A549 (cell line): ENCODE data around the gene TSPAN18. TPM values are rescaled to one million over a fixed set of nuclear protein-coding genes. Genes with fewer than 3 reads are reported as not detected.

Experiments used
- ATAC-seq, 2 experiments: fragments of 200-7000 bp in 1 of 2; fragments of >200 bp in 1 of 2; cut with Nextera tagmentation in 1 of 2; cut with Tn5 transposase in 1 of 2; 3 replicates each; pipeline versions ENCODE4 v1.8.0 to v1.9.1; 2018 to 2020; ENCODE audit warnings: mild to moderate bottlenecking in 1 of 2, moderate library complexity in 1 of 2
- CTCF ChIA-PET: fragments of 300-600 bp; sonication (Branson Sonifier 250); formaldehyde crosslinking; extraction: SDS; loops from one replicate; lab custom pipeline; 2021; ENCODE audit warnings: antibody characterized with exemption, inconsistent platforms; lab: Yijun Ruan, JAX
- POLR2A ChIA-PET: fragments of 350-600 bp; formaldehyde crosslinking; extraction: SDS; loops from one replicate; lab custom pipeline; 2021; ENCODE audit warnings: antibody characterized with exemption, inconsistent platforms; lab: Yijun Ruan, JAX
- DNase-seq, 2 experiments: peaks; one replicate each; pipeline versions ENCODE4 v3.0.0 to v3.0.0-alpha.2; 2011 to 2016; ENCODE audit warnings: low read depth in 1 of 2, low spot score in 1 of 2
- FAIRE-seq: peaks from 2 replicates; lab custom pipeline; 2011; peaks lifted over from hg19 to GRCh38; lab: Jason Lieb, UNC
- H3K27ac ChIP-seq, 2 experiments: fragments of >200 bp; sonication (Bioruptor Twin); formaldehyde crosslinking; 3 replicates each; pipeline ENCODE4 v1.5.1; 2016 to 2017
- H3K4me1 ChIP-seq: fragments of >200 bp; sonication (Bioruptor Twin); formaldehyde crosslinking; 3 replicates; pipeline ENCODE4 v1.6.1; 2016
- H3K4me2 ChIP-seq: fragments of >200 bp; sonication (Bioruptor Twin); formaldehyde crosslinking; 3 replicates; pipeline ENCODE4 v1.6.1; 2016
- H3K4me3 ChIP-seq: fragments of >200 bp; sonication (Bioruptor Twin); formaldehyde crosslinking; 3 replicates; pipeline ENCODE4 v1.5.1; 2016
- H3K9me3 ChIP-seq: fragments of >200 bp; sonication (Bioruptor Twin); formaldehyde crosslinking; 3 replicates; pipeline ENCODE4 v1.6.1; 2016
- BCL3 ChIP-seq: fragments of >200 bp; sonication (Bioruptor Twin); formaldehyde crosslinking; IDR thresholded peaks from 3 replicates; pipeline ENCODE4 v1.6.1; 2016
- CBX2 ChIP-seq: fragments of 200-600 bp; sonication (generic); IDR thresholded peaks from 2 replicates; pipeline ENCODE4 v1.6.1; 2016; ENCODE audit warnings: low read depth, mild to moderate bottlenecking, borderline replicate concordance
- CHD2 ChIP-seq: fragments of 150-350 bp; IDR thresholded peaks from 2 replicates; pipeline ENCODE4 v1.6.1; 2014; ENCODE audit warnings: low read length; ENCODE audit not compliant: partially characterized antibody
- CHD4 ChIP-seq: fragments of 200-600 bp; sonication (generic); IDR thresholded peaks from 2 replicates; pipeline ENCODE4 v1.6.1; 2016; ENCODE audit warnings: antibody characterized with exemption, mild to moderate bottlenecking, borderline replicate concordance
- E2F6 ChIP-seq: IDR thresholded peaks from 2 replicates; pipeline ENCODE4 v1.6.1; 2012; ENCODE audit warnings: low read depth, borderline replicate concordance
- EHMT2 ChIP-seq: fragments of 200-600 bp; sonication (generic); IDR thresholded peaks from 2 replicates; pipeline ENCODE4 v1.6.1; 2016; ENCODE audit warnings: antibody characterized with exemption, low read depth, mild to moderate bottlenecking, moderate library complexity
- ESRRA ChIP-seq: fragments of 150-350 bp; IDR thresholded peaks from 2 replicates; pipeline ENCODE4 v1.6.1; 2014; ENCODE audit warnings: mild to moderate bottlenecking, low read length, borderline replicate concordance
- GATA3 ChIP-seq: IDR thresholded peaks from 2 replicates; pipeline ENCODE4 v1.6.1; 2012; ENCODE audit warnings: borderline replicate concordance
- HDAC2 ChIP-seq: fragments of 200-600 bp; sonication (generic); IDR thresholded peaks from 2 replicates; pipeline ENCODE4 v1.6.1; 2016
- HOXA7 ChIP-seq: fragments of 250-450 bp; sonication (Bioruptor Pico); IDR thresholded peaks from 2 replicates; pipeline ENCODE4 v1.5.0; 2020; ENCODE audit warnings: mild to moderate bottlenecking, moderate library complexity
- JUN ChIP-seq, 2 experiments: fragments of >200 bp; sonication (Bioruptor Twin); formaldehyde crosslinking; IDR thresholded peaks; 2 replicates in 1 of 2; 3 replicates in 1 of 2; pipeline ENCODE4 v1.6.1; 2016 to 2017
- JUNB ChIP-seq: fragments of >200 bp; sonication (Bioruptor Twin); formaldehyde crosslinking; IDR thresholded peaks from 2 replicates; pipeline ENCODE4 v1.6.1; 2016
- KDM1A ChIP-seq: fragments of 200-600 bp; sonication (generic); IDR thresholded peaks from 2 replicates; pipeline ENCODE4 v1.6.1; 2016; ENCODE audit warnings: low read depth, mild to moderate bottlenecking
- KDM5A ChIP-seq: fragments of 200-600 bp; sonication (generic); IDR thresholded peaks from 2 replicates; pipeline ENCODE4 v1.6.1; 2016; ENCODE audit warnings: antibody characterized with exemption, mild to moderate bottlenecking
- NPAS2 ChIP-seq: fragments of 250-450 bp; sonication (Bioruptor Pico); IDR thresholded peaks from 2 replicates; pipeline ENCODE4 v1.8.0; 2022; ENCODE audit warnings: mild to moderate bottlenecking, moderate library complexity, borderline replicate concordance
- POLR2A ChIP-seq: IDR thresholded peaks from 2 replicates; pipeline ENCODE4 v1.6.1; 2012; ENCODE audit warnings: mild to moderate bottlenecking, low read length
- RAD21 ChIP-seq, 2 experiments: fragments of >200 bp in 1 of 2; sonication (Bioruptor Twin) in 1 of 2; formaldehyde crosslinking in 1 of 2; IDR thresholded peaks in 1 of 2; conservative IDR thresholded peaks in 1 of 2; 2 replicates in 1 of 2; 3 replicates in 1 of 2; pipeline ENCODE4 v1.6.1; 2012 to 2018; ENCODE audit warnings: inconsistent platforms in 1 of 2
- RCOR1 ChIP-seq: fragments of 150-350 bp; IDR thresholded peaks from 2 replicates; pipeline ENCODE4 v1.6.1; 2014; ENCODE audit warnings: antibody characterized with exemption, low read length, low read depth
- RFX5 ChIP-seq: fragments of 450-650 bp; IDR thresholded peaks from 2 replicates; pipeline ENCODE4 v1.7.1; 2014; ENCODE audit warnings: antibody characterized with exemption, mild to moderate bottlenecking, moderate library complexity
- SREBF2 ChIP-seq: fragments of 450-650 bp; IDR thresholded peaks from 2 replicates; pipeline ENCODE4 v1.6.1; 2014; ENCODE audit warnings: mild to moderate bottlenecking, moderate library complexity
- TP53 ChIP-seq: fragments of 250-450 bp; sonication (Bioruptor Pico); IDR thresholded peaks from 2 replicates; pipeline ENCODE4 v1.5.0; 2021; ENCODE audit warnings: mild to moderate bottlenecking, moderate library complexity
- ZC3H11A ChIP-seq: fragments of 450-650 bp; IDR thresholded peaks from 2 replicates; pipeline ENCODE4 v1.6.1; 2014; ENCODE audit warnings: antibody characterized with exemption, mild to moderate bottlenecking
- ZNF302 ChIP-seq: fragments of 250-450 bp; sonication (Bioruptor Pico); IDR thresholded peaks from 2 replicates; pipeline ENCODE4 v1.9.0; 2021; ENCODE audit warnings: inconsistent platforms, mild to moderate bottlenecking, moderate library complexity
- ZSCAN20 ChIP-seq: fragments of 250-450 bp; sonication (Bioruptor Pico); IDR thresholded peaks from 2 replicates; pipeline ENCODE4 v1.8.0; 2022; ENCODE audit warnings: mild to moderate bottlenecking, moderate library complexity
- WGBS: methylation state at CpG from one replicate; pipeline ENCODE4 v1.1.6; 2017; ENCODE audit errors: missing lambda C conversion rate; 5-methylcytosine and 5-hydroxymethylcytosine counted together
- polyA plus RNA-seq, 4 experiments: library from polyadenylated mRNA; depleted of rRNA in 3 of 4; stranded (reverse); fragments of >200 nt; fragmentation: RNase III in 1 of 4; extraction: RNeasy Plus Mini Kit Qiagen cat#74134 plus additional on column Dnase treatment in 1 of 4; gene quantifications; 2 replicates in 3 of 4; 3 replicates in 1 of 4; pipeline ENCODE4 v1.2.3, GENCODE V29; 2011 to 2017
- TF ChIP-seq, protein P1 (sequence below): fragments of 450-650 bp; IDR thresholded peaks from 2 replicates; pipeline ENCODE4 v1.6.1; 2014; ENCODE audit warnings: antibody characterized with exemption
- TF ChIP-seq, protein P2 (sequence below): fragments of 250-450 bp; sonication (Bioruptor Pico); IDR thresholded peaks from 2 replicates; pipeline ENCODE4 v1.5.0; 2021; ENCODE audit warnings: mild to moderate bottlenecking, moderate library complexity, borderline replicate concordance

Gene TSPAN18
- polyA plus RNA-seq, 2 of the 4 experiments (the other 2 are of a cell fraction) = 0.81 to 4.5 TPM

- no peak for TF ChIP-seq HDAC2
- TF ChIP-seq, protein P1, sequence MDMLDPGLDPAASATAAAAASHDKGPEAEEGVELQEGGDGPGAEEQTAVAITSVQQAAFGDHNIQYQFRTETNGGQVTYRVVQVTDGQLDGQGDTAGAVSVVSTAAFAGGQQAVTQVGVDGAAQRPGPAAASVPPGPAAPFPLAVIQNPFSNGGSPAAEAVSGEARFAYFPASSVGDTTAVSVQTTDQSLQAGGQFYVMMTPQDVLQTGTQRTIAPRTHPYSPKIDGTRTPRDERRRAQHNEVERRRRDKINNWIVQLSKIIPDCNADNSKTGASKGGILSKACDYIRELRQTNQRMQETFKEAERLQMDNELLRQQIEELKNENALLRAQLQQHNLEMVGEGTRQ = no peak
- TF ChIP-seq JUNB = no peak
- no peak for TF ChIP-seq HOXA7 (CRISPR knock-in tag)
- no peak for TF ChIP-seq RCOR1
- no peak for TF ChIP-seq ZNF302 (CRISPR knock-in tag)
- no peak for TF ChIP-seq CHD4
Observed at GRCh38 chr11:44829838-44830237, 103.1 kb downstream of the TSPAN18 start (continued).

- Histone ChIP-seq H3K27ac (no peak overlapping the region), H3K4me3 (no peak overlapping the region), H3K4me2 (no peak overlapping the region), H3K9me3 (peaks cover 2% of the 10 kb centered on the region; the same call in 1 of the 3 replicates), H3K4me1 (no peaks in the 10 kb centered on the region)
- DNase-seq = no peak
- CTCF ChIA-PET = interaction anchor here (0.6 to 1.6 kb wide), 9 partner anchors 9 to 118 kb away, joined by 3 to 4 read pairs (median 3); no protein-coding TSS in a partner anchor
- no peak for FAIRE-seq
- POLR2A ChIA-PET = no interaction called here
- no peak for ATAC-seq
- WGBS = 68% methylated on average over 10 of the region's 10 CpGs
- TF ChIP-seq JUN (IDR thresholded peaks at IDR 0.05) (no peak), KDM5A (no peak), RAD21 (conservative IDR thresholded peaks at IDR 0.05 in 1 of 2, IDR thresholded peaks at IDR 0.05 in 1 of 2) (no peak), EHMT2 (no peak), CHD2 (no peak), ZC3H11A (no peak), ESRRA (no peak)
- TF ChIP-seq, protein P1 = no peak
Observed at GRCh38 chr11:44831605-44832394, 105.0 kb downstream of the TSPAN18 start.

GRCh38 chr11:44832452-44832851 is 105.7 kb downstream of the TSPAN18 start:
- Histone ChIP-seq H3K4me1 (no peaks in the 10 kb centered on the region), H3K27ac (no peak overlapping the region), H3K4me2 (no peak overlapping the region), H3K4me3 (no peak overlapping the region), H3K9me3 (peaks cover 4% of the 10 kb centered on the region; the same call in 1 of the 3 replicates)
- ATAC-seq (no peak), FAIRE-seq (no peak), DNase-seq (no peak)
- ChIA-PET CTCF (interaction anchor here (1.1 to 1.6 kb wide), 2 partner anchors 58 to 94 kb away, joined by 3 to 4 read pairs; no protein-coding TSS in a partner anchor), POLR2A (no interaction called here)
- TF ChIP-seq KDM1A (no peak), TP53 (CRISPR knock-in tag) (no peak), E2F6 (no peak), HOXA7 (CRISPR knock-in tag) (no peak), BCL3 (no peak), EHMT2 (no peak), GATA3 (no peak), POLR2A (no peak), CBX2 (no peak), ZSCAN20 (CRISPR knock-in tag) (no peak), SREBF2 (no peak), NPAS2 (CRISPR knock-in tag) (no peak), RFX5 (no peak)
- TF ChIP-seq, protein P1 = no peak
- TF ChIP-seq, protein P2, sequence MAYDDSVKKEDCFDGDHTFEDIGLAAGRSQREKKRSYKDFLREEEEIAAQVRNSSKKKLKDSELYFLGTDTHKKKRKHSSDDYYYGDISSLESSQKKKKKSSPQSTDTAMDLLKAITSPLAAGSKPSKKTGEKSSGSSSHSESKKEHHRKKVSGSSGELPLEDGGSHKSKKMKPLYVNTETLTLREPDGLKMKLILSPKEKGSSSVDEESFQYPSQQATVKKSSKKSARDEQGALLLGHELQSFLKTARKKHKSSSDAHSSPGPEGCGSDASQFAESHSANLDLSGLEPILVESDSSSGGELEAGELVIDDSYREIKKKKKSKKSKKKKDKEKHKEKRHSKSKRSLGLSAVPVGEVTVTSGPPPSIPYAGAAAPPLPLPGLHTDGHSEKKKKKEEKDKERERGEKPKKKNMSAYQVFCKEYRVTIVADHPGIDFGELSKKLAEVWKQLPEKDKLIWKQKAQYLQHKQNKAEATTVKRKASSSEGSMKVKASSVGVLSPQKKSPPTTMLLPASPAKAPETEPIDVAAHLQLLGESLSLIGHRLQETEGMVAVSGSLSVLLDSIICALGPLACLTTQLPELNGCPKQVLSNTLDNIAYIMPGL (CRISPR knock-in tag) = no peak
- WGBS = 66% methylated on average over 10 of the region's 10 CpGs
